Natural killer cell (primary cell): ENCODE results near the gene MAP2K6. TPM values are rescaled to one million over a fixed set of nuclear protein-coding genes. Genes with fewer than 3 reads are reported as not detected.

Experiments used
- ATAC-seq, 3 donors: fragments of 150-1000 bp in 2 of 3; fragments of 200-7000 bp in 1 of 3; cut with Tn5 transposase; 1 replicate in 1 of 3; 2 replicates in 2 of 3; pipeline ENCODE4 v1.10.0; 2021; ENCODE audit warnings: mild to moderate bottlenecking in 2 of 3, moderate library complexity in 2 of 3
- DNase-seq, 2 donors: peaks; one replicate each; pipeline versions ENCODE4 v3.0.0 to v3.0.0-alpha.2; 2013 to 2021; ENCODE audit warnings: mixed read lengths in 1 of 2
- H3K27ac ChIP-seq: one replicate; pipeline ENCODE4 v1.5.1; 2013; ENCODE audit warnings: mild to moderate bottlenecking, low read length
- H3K27me3 ChIP-seq: one replicate; pipeline ENCODE4 v1.6.1; 2013; ENCODE audit warnings: low read length; ENCODE audit not compliant: control insufficient read depth, insufficient read depth
- H3K36me3 ChIP-seq: one replicate; pipeline ENCODE4 v1.6.1; 2013; ENCODE audit warnings: low read length; ENCODE audit not compliant: control insufficient read depth, insufficient read depth
- H3K4me1 ChIP-seq: one replicate; pipeline ENCODE4 v1.6.1; 2013; ENCODE audit warnings: low read length; ENCODE audit not compliant: control insufficient read depth, insufficient read depth
- H3K4me3 ChIP-seq: one replicate; pipeline ENCODE4 v1.5.1; 2013; ENCODE audit warnings: low read length
- H3K9me3 ChIP-seq: one replicate; pipeline ENCODE4 v1.6.1; 2013; ENCODE audit warnings: low read length; ENCODE audit not compliant: control insufficient read depth, insufficient read depth
- H3K27ac Mint-ChIP-seq, 2 donors: one replicate each; pipeline ENCODE4 v1.8.0; 2022; ENCODE audit warnings: mild to moderate bottlenecking in 2 of 2, mixed read lengths in 2 of 2, moderate library complexity in 1 of 2
- H3K27me3 Mint-ChIP-seq, 2 donors: one replicate each; pipeline ENCODE4 v1.8.0; 2022; ENCODE audit warnings: low read depth in 2 of 2, mixed read lengths in 2 of 2
- H3K36me3 Mint-ChIP-seq: one replicate; pipeline ENCODE4 v1.8.0; 2022; ENCODE audit warnings: mixed read lengths
- H3K4me1 Mint-ChIP-seq, 2 donors: one replicate each; pipeline ENCODE4 v1.8.0; 2022; ENCODE audit warnings: mixed read lengths in 2 of 2
- H3K4me3 Mint-ChIP-seq: one replicate; pipeline ENCODE4 v1.8.0; 2022; ENCODE audit warnings: mild to moderate bottlenecking, moderate library complexity, mixed read lengths
- H3K9me3 Mint-ChIP-seq, 2 donors: one replicate each; pipeline ENCODE4 v1.8.0; 2022; ENCODE audit warnings: mixed read lengths in 2 of 2
- WGBS: methylation state at CpG from one replicate; pipeline ENCODE4 v1.1.7; 2013; ENCODE audit warnings: missing lambda C conversion rate; ENCODE audit not compliant: insufficient coverage; 5-methylcytosine and 5-hydroxymethylcytosine counted together
- intact Hi-C: fragments of 100-400 bp; cut with micrococcal nuclease; formaldehyde crosslinking; loops from one replicate; pipeline ENCODE4 v1.14.2; 2022
- total RNA-seq, 4 donors: library from RNA; stranded (reverse); fragments of 120-200 nt in 1 of 4; gene quantifications; one replicate each; pipeline versions ENCODE4 v1.2.3 to v1.2.4, GENCODE V29; 2013 to 2022
- TF ChIP-seq, protein P1 (sequence below): fragments of 200-600 bp; IDR thresholded peaks from one replicate; pipeline ENCODE4 v1.8.0; 2022; ENCODE audit warnings: antibody characterized with exemption

MAP2K6 gene
- total RNA-seq, 3 donors from 2014 or later (not counting 1 experiment from before 2014, with no cell fraction given) = 11.8 to 16.9 (median 14.0) TPM

DNA sequence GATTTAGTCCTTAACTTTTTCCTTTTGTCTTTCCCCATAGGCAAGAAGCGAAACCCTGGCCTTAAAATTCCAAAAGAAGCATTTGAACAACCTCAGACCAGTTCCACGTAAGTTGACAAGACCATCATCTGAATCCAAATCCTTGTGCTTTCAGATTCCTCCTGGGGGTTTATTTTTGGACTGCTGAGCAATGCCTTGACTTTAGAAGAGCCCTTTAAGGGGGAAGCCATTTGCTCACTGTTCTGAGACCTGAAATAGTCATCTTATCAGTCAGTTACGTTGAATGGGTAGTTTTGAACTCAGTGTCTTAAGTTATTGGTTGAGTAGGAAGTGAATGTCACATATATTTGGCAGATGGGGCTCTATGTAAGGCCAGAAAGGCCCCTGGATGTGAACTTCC is 91.2 kb downstream of the MAP2K6 start:
- H3K27me3 Mint-ChIP-seq = no peaks in the 10 kb centered on the region
- intact Hi-C loops = no loop called here
- H3K9me3 Mint-ChIP-seq = no peaks in the 10 kb centered on the region
- peaks cover 10 to 12% of the 10 kb centered on the region in 2 donors for H3K4me1 Mint-ChIP-seq
- no peaks in the 10 kb centered on the region for H3K36me3 Mint-ChIP-seq
- TF ChIP-seq, protein P1, sequence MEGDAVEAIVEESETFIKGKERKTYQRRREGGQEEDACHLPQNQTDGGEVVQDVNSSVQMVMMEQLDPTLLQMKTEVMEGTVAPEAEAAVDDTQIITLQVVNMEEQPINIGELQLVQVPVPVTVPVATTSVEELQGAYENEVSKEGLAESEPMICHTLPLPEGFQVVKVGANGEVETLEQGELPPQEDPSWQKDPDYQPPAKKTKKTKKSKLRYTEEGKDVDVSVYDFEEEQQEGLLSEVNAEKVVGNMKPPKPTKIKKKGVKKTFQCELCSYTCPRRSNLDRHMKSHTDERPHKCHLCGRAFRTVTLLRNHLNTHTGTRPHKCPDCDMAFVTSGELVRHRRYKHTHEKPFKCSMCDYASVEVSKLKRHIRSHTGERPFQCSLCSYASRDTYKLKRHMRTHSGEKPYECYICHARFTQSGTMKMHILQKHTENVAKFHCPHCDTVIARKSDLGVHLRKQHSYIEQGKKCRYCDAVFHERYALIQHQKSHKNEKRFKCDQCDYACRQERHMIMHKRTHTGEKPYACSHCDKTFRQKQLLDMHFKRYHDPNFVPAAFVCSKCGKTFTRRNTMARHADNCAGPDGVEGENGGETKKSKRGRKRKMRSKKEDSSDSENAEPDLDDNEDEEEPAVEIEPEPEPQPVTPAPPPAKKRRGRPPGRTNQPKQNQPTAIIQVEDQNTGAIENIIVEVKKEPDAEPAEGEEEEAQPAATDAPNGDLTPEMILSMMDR = no peak
- H3K27ac Mint-ChIP-seq = no peak overlapping the region
- peaks cover 2% of the 10 kb centered on the region for H3K36me3 ChIP-seq
- no peak overlapping the region for H3K4me3 Mint-ChIP-seq
- 96% methylated on average over 3 of the region's 3 CpGs for WGBS
- no peaks in the 10 kb centered on the region for H3K9me3 ChIP-seq
- no peak overlapping the region for H3K4me3 ChIP-seq
- ATAC-seq (no peak), DNase-seq (no peak)
- H3K4me1 ChIP-seq = no peaks in the 10 kb centered on the region
- no peak overlapping the region for H3K27ac ChIP-seq
- no peaks in the 10 kb centered on the region for H3K27me3 ChIP-seq

DNA sequence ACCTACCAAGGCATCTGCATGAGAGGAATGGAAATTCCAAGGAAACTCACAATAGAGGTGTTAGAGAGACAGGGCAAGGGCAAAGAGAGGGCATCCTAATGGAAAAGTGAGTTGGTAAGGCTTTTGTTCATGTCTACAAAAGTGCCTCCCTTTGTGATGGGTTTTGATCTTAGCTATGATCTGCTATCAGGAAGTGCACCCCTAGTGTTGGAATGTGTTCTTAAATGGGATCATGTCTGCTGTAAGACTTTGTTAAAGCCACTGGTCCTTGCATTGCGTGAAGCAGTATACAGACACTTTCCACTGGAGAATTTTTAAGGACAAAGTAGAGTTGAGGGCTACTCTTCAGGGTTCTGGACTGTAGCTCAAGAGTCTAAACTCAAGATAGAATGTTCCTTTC is 92.0 kb downstream of the MAP2K6 start:
- DNase-seq = peak in 1 of 2 donors; percentile 9
- Mint-ChIP-seq H3K4me3 (no peak overlapping the region), H3K4me1 (peaks cover 10 to 12% of the 10 kb centered on the region in 2 donors), H3K27ac (no peak overlapping the region), H3K9me3 (no peaks in the 10 kb centered on the region), H3K36me3 (no peaks in the 10 kb centered on the region), H3K27me3 (no peaks in the 10 kb centered on the region)
- TF ChIP-seq, protein P1 = no peak
- 93% methylated on average over 1 of the region's 1 CpG for WGBS
- Histone ChIP-seq H3K36me3 (peaks cover 2% of the 10 kb centered on the region), H3K4me1 (no peaks in the 10 kb centered on the region), H3K9me3 (no peaks in the 10 kb centered on the region), H3K27me3 (no peaks in the 10 kb centered on the region), H3K4me3 (no peak overlapping the region), H3K27ac (no peak overlapping the region)
- intact Hi-C loops = no loop called here
- ATAC-seq = no peak

DNA sequence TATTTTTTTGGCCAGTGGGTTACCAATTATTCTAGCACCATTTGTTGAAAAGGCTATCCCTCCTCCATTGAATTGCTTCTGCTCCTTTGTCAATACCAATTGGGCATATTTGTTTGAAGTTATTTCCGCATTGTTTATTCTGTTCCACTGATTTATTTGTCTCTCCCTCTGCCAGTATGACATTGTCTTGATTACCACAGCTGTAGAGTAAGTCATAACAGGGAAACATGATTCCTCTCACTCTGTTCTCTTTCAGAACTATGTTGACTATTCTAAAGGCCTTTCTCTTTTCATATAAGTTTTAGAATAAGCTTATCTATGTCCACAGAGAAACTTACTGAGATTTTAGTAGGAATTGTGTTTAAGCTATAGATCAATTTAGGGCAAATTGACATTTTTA is 94.3 kb downstream of the MAP2K6 start:
- DNase-seq (no peak), ATAC-seq (no peak)
- H3K4me1 Mint-ChIP-seq = no peaks in the 10 kb centered on the region
- Histone ChIP-seq H3K9me3 (no peaks in the 10 kb centered on the region), H3K4me3 (no peak overlapping the region), H3K4me1 (no peaks in the 10 kb centered on the region), H3K27me3 (no peaks in the 10 kb centered on the region), H3K36me3 (peaks cover 2% of the 10 kb centered on the region), H3K27ac (no peak overlapping the region)
- H3K27me3 Mint-ChIP-seq = no peaks in the 10 kb centered on the region
- WGBS = 100% methylated on average over 1 of the region's 1 CpG
- no peaks in the 10 kb centered on the region for H3K9me3 Mint-ChIP-seq
- no peak overlapping the region for H3K4me3 Mint-ChIP-seq
- no peak overlapping the region for H3K27ac Mint-ChIP-seq
- H3K36me3 Mint-ChIP-seq = no peaks in the 10 kb centered on the region
- intact Hi-C loops = no loop called here
- TF ChIP-seq, protein P1 = no peak

DNA sequence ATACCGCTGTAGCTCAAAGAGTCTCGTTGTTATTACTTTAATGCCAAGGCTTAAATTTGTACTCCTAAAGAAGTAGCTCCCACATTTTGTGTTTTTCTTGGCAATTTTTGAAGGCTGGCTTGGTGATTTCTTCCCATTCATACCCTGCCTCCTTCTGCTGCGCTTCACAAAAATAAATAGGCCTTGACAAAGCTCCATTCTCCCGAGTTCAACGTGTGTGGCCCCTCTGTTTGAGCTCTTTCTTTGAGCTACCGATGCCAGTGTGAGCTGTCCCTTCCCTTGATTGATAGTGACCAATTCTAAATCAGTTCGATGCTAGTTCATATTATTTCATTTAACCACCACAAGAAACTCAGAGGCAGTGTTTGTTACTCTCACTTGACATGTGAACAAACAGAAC is 96.8 kb downstream of the MAP2K6 start:
- no peak overlapping the region for H3K27ac Mint-ChIP-seq
- Histone ChIP-seq H3K27ac (no peak overlapping the region), H3K36me3 (peaks cover 2% of the 10 kb centered on the region), H3K4me3 (no peak overlapping the region), H3K9me3 (no peaks in the 10 kb centered on the region), H3K27me3 (no peaks in the 10 kb centered on the region), H3K4me1 (no peaks in the 10 kb centered on the region)
- ATAC-seq (no peak), DNase-seq (no peak)
- no peaks in the 10 kb centered on the region for H3K27me3 Mint-ChIP-seq
- no peaks in the 10 kb centered on the region for H3K9me3 Mint-ChIP-seq
- no peaks in the 10 kb centered on the region for H3K36me3 Mint-ChIP-seq
- 91% methylated on average over 7 of the region's 7 CpGs for WGBS
- H3K4me3 Mint-ChIP-seq = no peak overlapping the region
- intact Hi-C loops = no loop called here
- TF ChIP-seq, protein P1 = no peak
- no peaks in the 10 kb centered on the region for H3K4me1 Mint-ChIP-seq
